NCI-H1930 (cell line): Measurements from ENCODE around the gene DLGAP1.
A peak's percentile ranks its signal among the peaks of the same experiment; 100 is the strongest.

Experiments used
- DNase-seq, 2 experiments: peaks; one replicate each; lab custom pipeline; 2025; lab: John Stamatoyannopoulos, UW

The DLGAP1 gene

GRCh38 chr18:4238966-4239365 is 216.1 kb downstream of the DLGAP1 start:
- no peak for DNase-seq

- no peak for DNase-seq
Observed at GRCh38 chr18:4237664-4238041, 217.5 kb downstream of the DLGAP1 start.

- no peak for DNase-seq
Observed at GRCh38 chr18:4236940-4237663, 218.0 kb downstream of the DLGAP1 start.

GRCh38 chr18:4233468-4233867 is 221.6 kb downstream of the DLGAP1 start:
- DNase-seq = no peak

DNA sequence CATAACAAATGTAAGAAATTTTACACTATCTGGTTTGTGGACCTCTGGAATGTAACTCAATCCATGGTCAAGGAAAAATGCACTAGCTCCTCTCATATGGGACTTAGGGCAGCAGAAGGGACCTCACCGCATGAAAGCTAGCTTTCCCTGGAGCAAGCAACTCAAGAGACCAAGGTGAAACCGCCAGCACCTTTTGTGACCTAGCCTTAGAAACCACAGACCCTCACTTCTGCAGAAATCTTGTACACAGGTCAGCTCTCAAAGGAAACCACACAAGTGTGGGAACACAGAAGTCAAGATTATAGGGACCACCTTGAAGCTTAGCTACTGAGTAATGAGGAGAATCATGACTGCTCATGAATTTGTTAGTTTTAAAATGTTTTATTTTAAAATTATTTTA is 222.5 kb downstream of the DLGAP1 start:
- no peak for DNase-seq

- no peak for DNase-seq
Observed at GRCh38 chr18:4231260-4231659, 223.8 kb downstream of the DLGAP1 start.

DNA sequence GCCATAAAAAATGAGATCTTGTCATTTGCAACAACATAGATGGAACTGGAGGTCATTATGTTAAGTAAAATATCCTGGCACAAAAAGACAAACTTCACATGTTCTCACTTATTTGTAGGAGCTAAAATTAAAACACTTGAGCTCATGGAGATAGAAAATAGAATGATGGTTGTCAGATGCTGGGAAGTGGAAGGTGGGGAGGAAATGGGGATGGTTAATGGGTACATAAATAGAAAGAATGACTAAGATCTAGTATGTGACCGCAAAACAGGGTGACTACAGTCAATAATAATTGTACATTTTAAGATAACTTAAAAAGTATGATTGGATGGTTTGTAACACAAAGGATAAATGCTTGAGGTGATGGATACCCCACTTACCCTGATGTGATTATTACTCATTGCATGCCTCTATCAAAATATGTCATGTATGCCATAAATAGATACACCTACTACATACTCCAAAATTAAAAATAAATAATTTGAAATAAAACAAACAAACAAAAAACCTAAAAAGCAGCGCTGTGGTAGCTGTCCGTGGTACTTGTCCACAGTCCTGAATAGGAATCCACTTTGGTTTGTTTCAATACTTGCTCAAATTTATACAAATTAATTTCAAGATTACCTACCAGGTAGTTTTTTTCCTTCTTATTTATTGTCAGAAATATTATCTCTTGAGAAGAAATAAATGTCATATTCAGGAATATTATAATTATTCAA is 224.5 kb downstream of the DLGAP1 start:
- DNase-seq = no peak

- DNase-seq = no peak
Observed at GRCh38 chr18:4224031-4224704, 230.9 kb downstream of the DLGAP1 start.

- DNase-seq = peak; percentile 16 to 48
Observed at GRCh38 chr18:4211111-4211837, 243.8 kb downstream of the DLGAP1 start.

- DNase-seq = no peak
Observed at GRCh38 chr18:4208366-4208765, 246.7 kb downstream of the DLGAP1 start.

DNA sequence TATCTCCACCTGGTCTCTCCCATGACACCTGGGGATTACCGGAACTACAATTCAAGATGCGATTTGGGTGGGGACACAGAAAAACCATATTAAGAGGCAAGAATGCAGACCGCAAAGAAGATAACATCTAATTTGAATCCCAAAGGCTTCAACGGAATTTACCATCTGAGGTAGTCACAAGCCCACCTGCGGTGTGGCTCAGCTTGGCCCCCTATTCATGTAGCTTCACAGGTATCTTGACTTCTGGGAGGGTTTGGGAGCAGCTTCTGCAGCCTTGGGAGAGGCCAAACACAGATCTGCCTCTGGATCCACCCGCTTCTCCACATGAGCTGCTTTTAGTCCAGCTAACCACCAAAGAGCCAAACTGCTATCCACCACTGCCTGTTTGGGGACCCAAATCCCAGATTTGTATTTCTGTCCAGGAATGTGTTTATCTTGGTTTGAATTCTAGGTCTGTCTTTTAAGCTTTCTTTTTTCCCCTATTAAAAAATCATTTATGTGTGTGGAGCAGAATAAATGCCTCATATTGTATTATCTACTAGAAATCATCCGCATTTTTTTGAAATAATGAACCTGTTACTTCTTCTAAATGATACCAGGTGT is 247.6 kb downstream of the DLGAP1 start:
- DNase-seq = no peak

- DNase-seq = no peak
Observed at GRCh38 chr18:4204438-4204720, 250.7 kb downstream of the DLGAP1 start.

- DNase-seq = no peak
Observed at GRCh38 chr18:4203568-4204437, 251.3 kb downstream of the DLGAP1 start.

DNA sequence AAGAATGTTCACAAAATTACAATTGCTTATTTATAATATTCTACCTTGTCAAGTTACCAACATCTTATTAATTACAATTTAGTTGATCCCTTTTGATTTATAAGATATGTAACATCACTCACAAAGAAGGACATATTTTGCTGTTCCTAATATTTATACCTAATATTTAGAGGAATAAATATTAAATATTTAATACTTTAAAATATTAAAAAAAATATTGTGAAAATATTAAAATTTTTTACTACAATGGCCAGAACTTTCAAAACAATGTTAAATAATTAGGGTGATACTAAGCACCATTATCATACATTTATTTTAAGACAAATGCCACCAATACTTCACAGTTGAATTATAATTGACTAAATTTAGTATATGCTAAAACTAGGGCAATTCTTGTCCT is 254.7 kb downstream of the DLGAP1 start:
- no peak for DNase-seq

- DNase-seq = no peak
Observed at GRCh38 chr18:4198956-4199355, 256.2 kb downstream of the DLGAP1 start.

DNA sequence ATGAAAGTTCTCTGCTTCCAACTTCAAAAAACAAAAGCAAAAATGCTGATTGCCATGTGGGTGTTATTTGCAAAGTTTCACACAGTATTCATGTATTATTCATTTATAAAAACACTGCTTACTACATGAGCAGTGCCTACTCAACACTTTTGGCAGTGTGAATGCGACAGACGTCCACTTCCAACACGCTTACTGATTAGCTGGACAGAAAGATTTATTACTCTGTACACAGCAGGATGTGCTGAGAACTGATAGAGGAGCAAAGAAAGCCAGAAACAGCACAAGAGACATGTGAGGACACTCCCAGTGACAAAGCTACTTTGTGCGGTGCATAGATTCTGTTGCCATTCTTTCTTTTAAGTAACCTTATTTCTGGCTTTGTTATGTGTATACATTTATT is 258.8 kb downstream of the DLGAP1 start:
- no peak for DNase-seq

- no peak for DNase-seq
Observed at GRCh38 chr18:4193086-4193485, 262.0 kb downstream of the DLGAP1 start.

GRCh38 chr18:4181882-4182568 is 273.1 kb downstream of the DLGAP1 start:
- DNase-seq = no peak

GRCh38 chr18:4181086-4181485 is 274.0 kb downstream of the DLGAP1 start:
- no peak for DNase-seq

DNA sequence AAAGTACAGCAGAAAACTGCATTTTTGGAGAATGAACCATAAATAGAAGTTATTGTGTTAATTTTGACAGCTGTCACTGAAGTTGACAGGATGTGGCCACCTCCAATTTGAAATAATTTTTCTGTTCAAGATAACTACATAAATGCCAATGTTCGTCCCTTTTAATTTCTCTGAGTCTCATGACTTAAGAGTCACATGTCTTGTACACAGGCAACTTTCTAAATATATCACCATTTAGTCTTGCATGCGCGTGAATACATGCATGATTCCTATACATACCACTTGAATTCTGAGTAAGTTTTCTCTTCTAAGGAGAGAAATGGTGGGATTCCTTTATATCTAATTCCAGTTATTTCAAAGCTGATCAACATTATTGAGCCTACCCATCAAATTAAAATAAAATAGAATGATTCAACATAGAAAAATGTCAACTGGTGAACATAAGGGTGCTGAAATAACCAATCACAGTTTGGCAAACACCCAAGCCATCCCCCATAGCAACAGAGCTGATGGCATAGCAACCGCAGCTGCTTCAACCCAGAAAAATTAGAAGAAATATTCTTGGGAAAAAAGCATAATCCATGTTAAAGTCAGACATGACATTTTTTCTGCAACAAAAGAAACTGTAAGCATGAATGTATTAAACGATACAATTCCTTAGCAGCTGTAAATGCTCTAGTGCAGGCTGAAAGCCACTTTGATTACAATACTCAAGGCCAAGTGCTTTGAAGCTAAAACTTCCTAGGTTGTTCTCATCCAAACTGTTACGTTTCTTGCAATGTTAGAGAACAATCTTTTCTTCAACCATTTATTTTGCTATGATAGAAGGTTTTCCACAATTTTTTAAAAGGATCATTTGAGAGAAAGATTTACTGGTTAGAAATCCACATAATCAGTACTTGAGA is 282.7 kb downstream of the DLGAP1 start:
- no peak for DNase-seq
